ENCODE results near the gene ADAMTS3.

GRCh38 chr4:72531768-72532290 lies 37.2 kb downstream of the ADAMTS3 start:
- TF ChIP-seq POLR2A (IDR thresholded peaks at IDR 0.05; ENCODE audit: low read length) (no peak), GATA1 (IDR thresholded peaks at IDR 0.05; ENCODE audit: low read depth, low read length) (no peak)

Data from erythroblast (primary cell).